GM19372 (cell line): ENCODE data around the gene EIF5A.

Experiments used
- ATAC-seq: cut with Tn5 transposase; IDR thresholded peaks from one replicate; pipeline ENCODE4 v1.9.1; 2021; ENCODE audit warnings: mild to moderate bottlenecking, low read depth, moderate library complexity; ENCODE audit not compliant: unreplicated experiment

EIF5A gene

GRCh38 chr17:7306911-7307685 is at the start of gene EIF5A:
Gene EIF5A, plus strand, starts transcription at chr17:7307628. Its CDS starts 2,008 bp downstream, at chr17:7309636.
- peak; percentile 64 for ATAC-seq

- no peak for ATAC-seq
Measured at GRCh38 chr17:7258731-7259554, 48.5 kb upstream of the EIF5A start.

DNA sequence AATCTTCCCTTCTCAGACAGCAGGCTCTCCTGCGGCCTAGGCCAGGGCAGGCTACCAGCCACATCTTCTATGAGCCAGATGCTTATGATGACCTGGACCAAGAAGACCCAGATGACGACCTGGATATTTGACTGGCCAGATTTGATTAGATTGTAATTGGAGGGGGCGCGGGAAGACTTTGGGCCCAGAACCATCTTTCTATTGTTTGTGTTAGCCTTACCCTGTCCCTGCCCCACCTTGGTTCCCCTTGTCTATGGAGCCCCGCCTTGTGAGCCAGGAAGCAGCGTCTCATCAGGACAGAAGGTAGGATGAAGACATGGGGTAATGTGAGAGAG is 47.9 kb upstream of the EIF5A start:
- ATAC-seq: no peak

- no peak for ATAC-seq
Measured at GRCh38 chr17:7260151-7260550, 47.3 kb upstream of the EIF5A start.

DNA sequence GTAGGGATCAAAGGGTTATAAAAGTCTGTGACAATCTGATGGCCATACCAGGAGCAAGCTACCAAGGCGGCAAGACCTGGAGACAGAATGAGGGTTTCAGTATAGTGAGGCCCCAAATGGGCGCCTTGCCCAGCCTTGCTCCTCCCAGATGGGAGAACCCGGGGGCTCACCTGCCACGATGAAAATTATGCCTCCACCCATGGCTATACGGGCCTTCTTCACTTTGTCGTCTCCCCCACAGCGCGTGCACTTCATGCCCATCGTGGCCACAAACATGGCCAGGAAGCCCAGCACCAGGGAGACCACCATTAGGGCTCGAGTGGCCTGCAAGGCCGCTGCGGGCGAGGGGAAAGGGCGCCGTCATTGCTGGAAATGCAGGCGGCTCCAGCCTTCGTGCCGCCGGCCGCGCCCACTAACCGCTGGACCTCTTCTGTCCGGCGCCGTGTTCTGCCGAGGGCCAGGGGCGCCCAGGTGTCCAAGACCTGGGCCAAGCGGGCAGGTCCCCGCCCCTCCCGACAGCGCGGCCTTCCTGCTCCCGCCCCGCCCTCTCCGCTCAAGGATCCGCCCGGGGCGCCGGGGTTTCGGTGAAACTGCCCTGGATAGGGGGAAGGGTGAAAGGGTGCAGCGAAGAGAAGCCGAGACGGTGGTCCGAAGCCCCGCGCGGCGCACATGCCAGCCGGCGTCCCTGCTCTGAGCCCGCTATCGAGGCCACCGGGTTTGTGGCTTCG is 46.6 kb upstream of the EIF5A start:
- no peak for ATAC-seq

- ATAC-seq: no peak
Measured at GRCh38 chr17:7261379-7262191, 45.8 kb upstream of the EIF5A start.

GRCh38 chr17:7262192-7262934 is 45.1 kb upstream of the EIF5A start, which contains the start of gene CLDN7:
Gene CLDN7, minus strand, starts transcription at chr17:7262478. Its CDS starts 435 bp downstream, at chr17:7262043.
- ATAC-seq: no peak

- no peak for ATAC-seq
Measured at GRCh38 chr17:7262935-7263800, 44.3 kb upstream of the EIF5A start.

GRCh38 chr17:7263801-7264078 is 43.7 kb upstream of the EIF5A start:
- ATAC-seq: no peak

DNA sequence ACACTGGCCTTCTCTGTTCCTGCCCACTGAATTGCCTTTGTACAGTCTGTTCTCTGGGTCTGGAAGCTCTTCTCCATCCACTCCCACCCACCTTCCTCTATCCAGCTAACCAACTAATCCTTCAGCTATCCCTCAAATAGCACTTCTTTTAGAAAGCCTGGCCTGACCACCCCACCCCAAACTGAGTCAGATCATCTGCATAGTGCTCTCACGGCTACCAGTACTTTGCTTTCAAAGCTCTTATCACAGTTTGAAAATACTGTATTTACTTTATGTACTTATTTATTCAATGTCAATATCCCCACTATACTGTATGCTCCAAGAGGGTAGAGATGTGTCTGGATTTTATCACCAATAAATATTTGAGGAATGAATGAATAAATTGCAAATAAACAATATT is 40.6 kb upstream of the EIF5A start:
- ATAC-seq: no peak

DNA sequence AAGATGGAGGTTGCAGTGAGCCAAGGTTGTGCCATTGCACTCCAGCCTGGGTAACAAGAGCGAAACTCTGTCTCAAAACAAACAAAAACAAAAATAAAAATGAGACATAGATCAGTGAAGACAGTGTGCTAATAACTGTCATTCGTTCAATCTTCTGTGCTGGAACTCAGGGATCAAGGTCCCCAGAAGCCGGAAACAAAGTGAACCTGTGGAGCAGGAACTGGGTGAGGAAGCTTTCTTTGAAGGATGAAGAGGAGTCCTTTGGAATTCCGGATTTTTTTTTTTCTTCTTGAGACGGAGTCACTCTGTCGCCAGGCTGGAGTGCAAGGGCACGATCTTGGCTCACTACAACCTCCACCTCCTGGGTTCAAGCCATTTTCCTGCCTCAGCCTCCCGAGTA is 28.0 kb upstream of the EIF5A start:
- ATAC-seq: no peak

DNA sequence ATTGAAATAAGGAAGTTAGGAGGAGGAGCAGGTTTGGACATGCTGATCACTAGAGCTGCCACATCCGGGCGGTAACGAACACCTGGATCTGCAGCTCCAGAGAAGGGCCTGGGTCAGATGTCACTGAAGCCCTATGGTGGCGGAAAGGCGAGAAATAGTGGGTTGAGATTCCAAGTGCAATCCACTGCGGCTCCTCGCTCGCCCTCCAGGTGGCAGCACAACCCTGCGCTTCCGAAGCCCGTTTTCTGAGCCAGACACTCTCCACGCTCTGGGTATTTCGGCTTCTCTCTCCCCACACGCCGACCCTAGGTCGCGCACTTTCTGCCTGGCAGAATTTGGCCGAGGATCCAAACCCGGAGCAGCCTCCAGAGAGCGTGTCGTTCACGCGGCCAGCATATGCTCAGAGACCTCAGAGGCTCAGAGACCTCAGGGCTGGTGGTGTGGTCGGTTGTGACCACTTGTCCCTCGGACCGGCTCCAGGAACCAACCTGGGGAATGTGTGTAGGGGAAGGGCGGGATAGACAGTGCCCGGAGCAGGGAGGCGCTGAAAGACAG is 26.8 kb upstream of the EIF5A start:
- ATAC-seq: peak; percentile 42

DNA sequence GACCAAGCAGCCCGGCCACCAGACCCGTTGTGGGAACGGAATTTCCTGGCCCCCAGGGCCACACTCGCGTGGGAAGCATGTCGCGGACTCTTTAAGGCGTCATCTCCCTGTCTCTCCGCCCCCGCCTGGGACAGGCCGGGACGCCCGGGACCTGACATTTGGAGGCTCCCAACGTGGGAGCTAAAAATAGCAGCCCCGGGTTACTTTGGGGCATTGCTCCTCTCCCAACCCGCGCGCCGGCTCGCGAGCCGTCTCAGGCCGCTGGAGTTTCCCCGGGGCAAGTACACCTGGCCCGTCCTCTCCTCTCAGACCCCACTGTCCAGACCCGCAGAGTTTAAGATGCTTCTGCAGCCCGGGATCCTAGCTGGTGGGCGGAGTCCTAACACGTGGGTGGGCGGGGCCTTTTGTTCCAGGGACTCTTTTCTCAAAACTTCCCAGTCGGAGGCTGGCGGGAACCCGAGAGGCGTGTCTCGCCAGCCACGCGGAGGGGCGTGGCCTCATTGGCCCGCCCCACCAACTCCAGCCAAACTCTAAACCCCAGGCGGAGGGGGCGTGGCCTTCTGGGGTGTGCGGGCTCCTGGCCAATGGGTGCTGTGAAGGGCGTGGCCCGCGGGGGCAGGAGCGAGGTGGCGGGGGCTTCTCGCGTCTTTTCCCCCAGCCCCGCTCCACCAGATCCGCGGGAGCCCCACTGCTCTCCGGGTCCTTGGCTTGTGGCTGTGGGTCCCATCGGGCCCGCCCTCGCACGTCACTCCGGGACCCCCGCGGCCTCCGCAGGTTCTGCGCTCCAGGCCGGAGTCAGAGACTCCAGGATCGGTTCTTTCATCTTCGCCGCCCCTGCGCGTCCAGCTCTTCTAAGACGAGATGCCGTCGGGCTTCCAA is 26.1 kb upstream of the EIF5A start, which contains the start of gene SLC2A4:
TSS of gene SLC2A4 (plus strand) at position 645 of the 879 bp plus-strand sequence. CDS start at position 862, 217 bp downstream.
- peak; percentile 68 for ATAC-seq

GRCh38 chr17:7281953-7282751 is 25.3 kb upstream of the EIF5A start:
- ATAC-seq: no peak

GRCh38 chr17:7282752-7283321 is 24.6 kb upstream of the EIF5A start:
- ATAC-seq: no peak

DNA sequence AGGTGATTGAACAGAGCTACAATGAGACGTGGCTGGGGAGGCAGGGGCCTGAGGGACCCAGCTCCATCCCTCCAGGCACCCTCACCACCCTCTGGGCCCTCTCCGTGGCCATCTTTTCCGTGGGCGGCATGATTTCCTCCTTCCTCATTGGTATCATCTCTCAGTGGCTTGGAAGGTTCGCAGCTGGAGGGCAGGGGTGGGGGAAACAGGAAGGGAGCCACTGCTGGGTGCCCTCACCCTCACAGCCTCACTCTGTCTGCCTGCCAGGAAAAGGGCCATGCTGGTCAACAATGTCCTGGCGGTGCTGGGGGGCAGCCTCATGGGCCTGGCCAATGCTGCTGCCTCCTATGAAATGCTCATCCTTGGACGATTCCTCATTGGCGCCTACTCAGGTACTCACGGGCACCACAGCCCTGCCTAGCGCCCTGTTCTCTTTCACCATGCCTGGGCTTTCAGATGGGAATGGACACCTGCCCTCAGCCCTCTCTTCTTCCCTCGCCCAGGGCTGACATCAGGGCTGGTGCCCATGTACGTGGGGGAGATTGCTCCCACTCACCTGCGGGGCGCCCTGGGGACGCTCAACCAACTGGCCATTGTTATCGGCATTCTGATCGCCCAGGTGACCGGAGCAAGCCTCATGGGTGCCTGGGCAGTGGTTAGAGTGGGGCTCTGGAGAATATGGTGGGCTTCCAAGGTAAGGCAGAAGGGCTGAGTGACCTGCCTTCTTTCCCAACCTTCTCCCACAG is 23.8 kb upstream of the EIF5A start:
- no peak for ATAC-seq
